Left lung (tissue), 10 donors: Measurements from ENCODE around the gene LRCH3. TPM values are rescaled to one million over a fixed set of nuclear protein-coding genes. Genes with fewer than 3 reads are reported as not detected.

Experiments used
- ATAC-seq: fragments of 200-7000 bp; cut with Tn5 transposase; one replicate; pipeline ENCODE4 v1.9.1; 2020; ENCODE audit warnings: moderate library complexity
- DNase-seq, 4 donors: peaks; one replicate each; pipeline ENCODE4 v3.0.0-alpha.2; 2013 to 2020
- H3K27ac ChIP-seq, 2 donors: fragments of 200-600 bp; sonication (generic) in 1 of 2; one replicate each; pipeline versions ENCODE4 v1.5.0 to v1.8.0; 2020 to 2021
- H3K27me3 ChIP-seq, 2 donors: fragments of 200-600 bp; sonication (generic) in 1 of 2; one replicate each; pipeline versions ENCODE4 v1.5.0 to v1.8.0; 2020 to 2021
- H3K36me3 ChIP-seq, 2 donors: fragments of 200-600 bp; sonication (generic) in 1 of 2; one replicate each; pipeline versions ENCODE4 v1.5.0 to v1.8.0; 2020 to 2021
- H3K4me1 ChIP-seq, 2 donors: fragments of 200-600 bp; one replicate each; pipeline ENCODE4 v1.8.0; 2021
- H3K4me3 ChIP-seq, 2 donors: fragments of 200-600 bp; sonication (generic) in 1 of 2; one replicate each; pipeline versions ENCODE4 v1.5.0 to v1.8.0; 2020 to 2021; ENCODE audit warnings: mild to moderate bottlenecking in 1 of 2
- H3K9me3 ChIP-seq, 2 donors: fragments of 200-600 bp; sonication (generic) in 1 of 2; one replicate each; pipeline versions ENCODE4 v1.5.0 to v1.8.0; 2020 to 2021
- intact Hi-C, 2 donors: fragments of 100-400 bp; cut with DNase I; formaldehyde crosslinking; loops; one replicate each; pipeline versions ENCODE4 v1.11.2 to v1.14.2; 2022
- polyA plus RNA-seq, 6 donors: library from polyadenylated mRNA; unstranded; fragments of 120-200 nt; gene quantifications; one replicate each; pipeline ENCODE4 v1.2.1, GENCODE V29; 2013; ENCODE audit not compliant: insufficient read length in 6 of 6
- total RNA-seq, 2 donors: library from RNA; stranded (reverse); fragmentation: NEBNext Ultra II Directional; extraction: Animal tissue kit (Norgen Biotek cat#: 25700); gene quantifications; one replicate each; pipeline ENCODE4 v1.2.1, GENCODE V29; 2021
- TF ChIP-seq, protein P1 (sequence below), 2 donors: fragments of 200-600 bp; sonication (generic) in 1 of 2; IDR thresholded peaks; one replicate each; pipeline versions ENCODE4 v1.5.0 to v1.8.0; 2021; ENCODE audit warnings: antibody characterized with exemption in 2 of 2
- donor health status: DM: no; HTN: yes; CAD: no.
- donor health status: DM: no; HTN: no; CAD: no.

Gene LRCH3
- total and polyA plus RNA-seq, 8 donors: 36.8 to 66.3 (median 54.2) TPM

- Histone ChIP-seq H3K36me3 (no peaks in the 10 kb centered on the region), H3K27me3 (no peaks in the 10 kb centered on the region), H3K9me3 (no peaks in the 10 kb centered on the region), H3K4me1 (peaks cover 8 to 45% of the 10 kb centered on the region in 2 donors), H3K4me3 (peak overlapping the region; percentile 90 to 98), H3K27ac (peak overlapping the region; percentile 89 to 96)
- TF ChIP-seq, protein P1, sequence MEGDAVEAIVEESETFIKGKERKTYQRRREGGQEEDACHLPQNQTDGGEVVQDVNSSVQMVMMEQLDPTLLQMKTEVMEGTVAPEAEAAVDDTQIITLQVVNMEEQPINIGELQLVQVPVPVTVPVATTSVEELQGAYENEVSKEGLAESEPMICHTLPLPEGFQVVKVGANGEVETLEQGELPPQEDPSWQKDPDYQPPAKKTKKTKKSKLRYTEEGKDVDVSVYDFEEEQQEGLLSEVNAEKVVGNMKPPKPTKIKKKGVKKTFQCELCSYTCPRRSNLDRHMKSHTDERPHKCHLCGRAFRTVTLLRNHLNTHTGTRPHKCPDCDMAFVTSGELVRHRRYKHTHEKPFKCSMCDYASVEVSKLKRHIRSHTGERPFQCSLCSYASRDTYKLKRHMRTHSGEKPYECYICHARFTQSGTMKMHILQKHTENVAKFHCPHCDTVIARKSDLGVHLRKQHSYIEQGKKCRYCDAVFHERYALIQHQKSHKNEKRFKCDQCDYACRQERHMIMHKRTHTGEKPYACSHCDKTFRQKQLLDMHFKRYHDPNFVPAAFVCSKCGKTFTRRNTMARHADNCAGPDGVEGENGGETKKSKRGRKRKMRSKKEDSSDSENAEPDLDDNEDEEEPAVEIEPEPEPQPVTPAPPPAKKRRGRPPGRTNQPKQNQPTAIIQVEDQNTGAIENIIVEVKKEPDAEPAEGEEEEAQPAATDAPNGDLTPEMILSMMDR (IDR thresholded peaks at IDR 0.05): no peak
- intact Hi-C loops: no loop called here
- DNase-seq (no peak), ATAC-seq (no peak)
These were observed 42.3 kb upstream of the LRCH3 start for GRCh38 chr3:197748597-197749314.

- ATAC-seq (peak; percentile 32), DNase-seq (no peak)
- TF ChIP-seq, protein P1 (IDR thresholded peaks at IDR 0.05): no peak
These were observed 41.8 kb upstream of the LRCH3 start for GRCh38 chr3:197749315-197749600.

GRCh38 chr3:197749601-197750395 is 41.3 kb upstream of the LRCH3 start, which contains the start of gene FYTTD1:
TSS of gene FYTTD1 (plus strand) at chr3:197749883. CDS start at chr3:197749972, 89 bp downstream.
- Histone ChIP-seq H3K36me3 (no peaks in the 10 kb centered on the region), H3K27ac (peak within 1 kb of the TSS; percentile 89 to 96), H3K4me3 (peak within 1 kb of the TSS; percentile 90 to 98), H3K27me3 (no peaks in the 10 kb centered on the region), H3K9me3 (no peaks in the 10 kb centered on the region), H3K4me1 (peaks cover 8 to 45% of the 10 kb centered on the region in 2 donors)
- DNase-seq: peak; percentile 81 to 99 (median 92)
- peak; percentile 93 for ATAC-seq
- TF ChIP-seq, protein P1 (IDR thresholded peaks at IDR 0.05): peak in 1 of 2 donors; percentile 61
- intact Hi-C loops: no loop called here

More at GRCh38 chr3:197749315-197749600, 41.8 kb upstream of the LRCH3 start:
- peaks cover 8 to 45% of the 10 kb centered on the region in 2 donors for H3K4me1 ChIP-seq
- H3K36me3 ChIP-seq: no peaks in the 10 kb centered on the region
- intact Hi-C loops: no loop called here
- H3K27me3 ChIP-seq: no peaks in the 10 kb centered on the region
- peak overlapping the region; percentile 89 to 96 for H3K27ac ChIP-seq
- H3K4me3 ChIP-seq: peak overlapping the region; percentile 90 to 98
- no peaks in the 10 kb centered on the region for H3K9me3 ChIP-seq

DNA sequence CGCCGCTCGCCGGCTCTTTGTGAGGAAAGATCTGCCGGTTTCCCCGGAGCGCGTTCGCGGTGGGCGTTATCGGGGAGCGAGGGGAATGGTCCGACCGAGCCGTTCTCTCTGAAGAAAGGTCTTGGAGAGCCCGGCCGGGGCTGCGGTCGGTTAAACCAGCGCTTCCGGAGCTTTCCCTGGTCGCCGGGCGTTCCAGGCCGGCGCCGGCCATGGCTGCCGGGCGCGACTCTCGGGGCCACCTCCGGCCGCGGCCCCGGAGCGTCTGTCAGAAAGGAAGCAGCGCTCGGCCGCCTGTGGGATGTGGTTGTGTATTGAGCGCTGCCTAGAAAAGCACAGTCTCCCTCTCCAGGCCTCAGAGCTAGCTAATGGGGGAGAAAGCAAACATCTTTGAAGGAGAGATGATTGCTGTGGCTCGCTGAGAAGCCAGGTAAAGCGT is 40.6 kb upstream of the LRCH3 start:
- peak overlapping the region; percentile 90 to 98 for H3K4me3 ChIP-seq
- intact Hi-C loops: no loop called here
- H3K4me1 ChIP-seq: peaks cover 8 to 49% of the 10 kb centered on the region in 2 donors
- peak; percentile 42 to 94 (median 68) for DNase-seq
- no peaks in the 10 kb centered on the region for H3K9me3 ChIP-seq
- no peaks in the 10 kb centered on the region for H3K27me3 ChIP-seq
- TF ChIP-seq, protein P1 (IDR thresholded peaks at IDR 0.05): peak in 1 of 2 donors; percentile 17
- peak overlapping the region; percentile 89 to 96 for H3K27ac ChIP-seq
- peak; percentile 71 for ATAC-seq
- no peaks in the 10 kb centered on the region for H3K36me3 ChIP-seq
